ENCODE results near the gene TMPRSS12. TPM values are rescaled to one million over a fixed set of nuclear protein-coding genes. Genes with fewer than 3 reads are reported as not detected.

Gene TMPRSS12
- total RNA-seq, 1 experiment from 2014 or later = not detected

DNA sequence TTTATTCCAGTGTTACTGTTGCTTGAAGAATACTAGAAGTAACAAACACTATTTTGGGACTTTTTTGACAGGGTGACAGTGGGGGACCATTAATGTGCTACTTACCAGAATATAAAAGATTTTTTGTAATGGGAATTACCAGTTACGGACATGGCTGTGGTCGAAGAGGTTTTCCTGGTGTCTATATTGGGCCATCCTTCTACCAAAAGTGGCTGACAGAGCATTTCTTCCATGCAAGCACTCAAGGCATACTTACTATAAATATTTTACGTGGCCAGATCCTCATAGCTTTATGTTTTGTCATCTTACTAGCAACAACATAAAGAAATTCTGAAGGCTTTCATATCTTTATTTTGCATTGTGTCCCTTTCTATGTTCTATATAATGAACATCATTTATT is 44.5 kb downstream of the TMPRSS12 start:
- in situ Hi-C loops (cut with HindIII; ENCODE audit: low pct_unique_long_range_greater_than_20kb, low sequenced_read_pairs) = no loop called here
- intact Hi-C loops (cut with micrococcal nuclease; ENCODE audit: unreplicated experiment) = no loop called here
- no TSS peak for BruUV-seq (replicated peaks)
- Histone ChIP-seq H3K4me1 (ENCODE audit: control insufficient read depth, insufficient read depth, low read length) (no peaks in the 10 kb centered on the region), H3K36me3 (ENCODE audit: control insufficient read depth, insufficient read depth, low read length) (no peaks in the 10 kb centered on the region), H3K27me3 (ENCODE audit: control insufficient read depth, insufficient read depth, low read length) (no peaks in the 10 kb centered on the region), H3K27ac (ENCODE audit: low read length) (no peak overlapping the region), H3K9me3 (ENCODE audit: control insufficient read depth, insufficient read depth, low read depth, low read length) (no peaks in the 10 kb centered on the region), H3K4me3 (ENCODE audit: low read depth in 2 of 2, low read length in 2 of 2) (no peak overlapping the region)
- ChIA-PET CTCF (no interaction called here), POLR2A (no interaction called here)
- DNase-seq (ENCODE audit: low read depth, low spot score) (no peak), ATAC-seq (no peak)
- TF ChIP-seq SIN3A (IDR thresholded peaks at IDR 0.05; ENCODE audit: borderline replicate concordance, insufficient read depth, low read depth, low read length) (no peak), POLR2AphosphoS5 (IDR thresholded peaks at IDR 0.05; ENCODE audit: low read depth, low read length) (no peak), TCF7L2 (IDR thresholded peaks at IDR 0.05; ENCODE audit: low read depth, low read length) (no peak)
- TF ChIP-seq, protein P1, sequence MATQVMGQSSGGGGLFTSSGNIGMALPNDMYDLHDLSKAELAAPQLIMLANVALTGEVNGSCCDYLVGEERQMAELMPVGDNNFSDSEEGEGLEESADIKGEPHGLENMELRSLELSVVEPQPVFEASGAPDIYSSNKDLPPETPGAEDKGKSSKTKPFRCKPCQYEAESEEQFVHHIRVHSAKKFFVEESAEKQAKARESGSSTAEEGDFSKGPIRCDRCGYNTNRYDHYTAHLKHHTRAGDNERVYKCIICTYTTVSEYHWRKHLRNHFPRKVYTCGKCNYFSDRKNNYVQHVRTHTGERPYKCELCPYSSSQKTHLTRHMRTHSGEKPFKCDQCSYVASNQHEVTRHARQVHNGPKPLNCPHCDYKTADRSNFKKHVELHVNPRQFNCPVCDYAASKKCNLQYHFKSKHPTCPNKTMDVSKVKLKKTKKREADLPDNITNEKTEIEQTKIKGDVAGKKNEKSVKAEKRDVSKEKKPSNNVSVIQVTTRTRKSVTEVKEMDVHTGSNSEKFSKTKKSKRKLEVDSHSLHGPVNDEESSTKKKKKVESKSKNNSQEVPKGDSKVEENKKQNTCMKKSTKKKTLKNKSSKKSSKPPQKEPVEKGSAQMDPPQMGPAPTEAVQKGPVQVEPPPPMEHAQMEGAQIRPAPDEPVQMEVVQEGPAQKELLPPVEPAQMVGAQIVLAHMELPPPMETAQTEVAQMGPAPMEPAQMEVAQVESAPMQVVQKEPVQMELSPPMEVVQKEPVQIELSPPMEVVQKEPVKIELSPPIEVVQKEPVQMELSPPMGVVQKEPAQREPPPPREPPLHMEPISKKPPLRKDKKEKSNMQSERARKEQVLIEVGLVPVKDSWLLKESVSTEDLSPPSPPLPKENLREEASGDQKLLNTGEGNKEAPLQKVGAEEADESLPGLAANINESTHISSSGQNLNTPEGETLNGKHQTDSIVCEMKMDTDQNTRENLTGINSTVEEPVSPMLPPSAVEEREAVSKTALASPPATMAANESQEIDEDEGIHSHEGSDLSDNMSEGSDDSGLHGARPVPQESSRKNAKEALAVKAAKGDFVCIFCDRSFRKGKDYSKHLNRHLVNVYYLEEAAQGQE (IDR thresholded peaks at IDR 0.05; ENCODE audit: insufficient read depth in 1 of 2, low read depth in 2 of 2, low read length in 1 of 2) = no peak
- TF ChIP-seq, protein P2, sequence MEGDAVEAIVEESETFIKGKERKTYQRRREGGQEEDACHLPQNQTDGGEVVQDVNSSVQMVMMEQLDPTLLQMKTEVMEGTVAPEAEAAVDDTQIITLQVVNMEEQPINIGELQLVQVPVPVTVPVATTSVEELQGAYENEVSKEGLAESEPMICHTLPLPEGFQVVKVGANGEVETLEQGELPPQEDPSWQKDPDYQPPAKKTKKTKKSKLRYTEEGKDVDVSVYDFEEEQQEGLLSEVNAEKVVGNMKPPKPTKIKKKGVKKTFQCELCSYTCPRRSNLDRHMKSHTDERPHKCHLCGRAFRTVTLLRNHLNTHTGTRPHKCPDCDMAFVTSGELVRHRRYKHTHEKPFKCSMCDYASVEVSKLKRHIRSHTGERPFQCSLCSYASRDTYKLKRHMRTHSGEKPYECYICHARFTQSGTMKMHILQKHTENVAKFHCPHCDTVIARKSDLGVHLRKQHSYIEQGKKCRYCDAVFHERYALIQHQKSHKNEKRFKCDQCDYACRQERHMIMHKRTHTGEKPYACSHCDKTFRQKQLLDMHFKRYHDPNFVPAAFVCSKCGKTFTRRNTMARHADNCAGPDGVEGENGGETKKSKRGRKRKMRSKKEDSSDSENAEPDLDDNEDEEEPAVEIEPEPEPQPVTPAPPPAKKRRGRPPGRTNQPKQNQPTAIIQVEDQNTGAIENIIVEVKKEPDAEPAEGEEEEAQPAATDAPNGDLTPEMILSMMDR (IDR thresholded peaks at IDR 0.05) = no peak

DNA sequence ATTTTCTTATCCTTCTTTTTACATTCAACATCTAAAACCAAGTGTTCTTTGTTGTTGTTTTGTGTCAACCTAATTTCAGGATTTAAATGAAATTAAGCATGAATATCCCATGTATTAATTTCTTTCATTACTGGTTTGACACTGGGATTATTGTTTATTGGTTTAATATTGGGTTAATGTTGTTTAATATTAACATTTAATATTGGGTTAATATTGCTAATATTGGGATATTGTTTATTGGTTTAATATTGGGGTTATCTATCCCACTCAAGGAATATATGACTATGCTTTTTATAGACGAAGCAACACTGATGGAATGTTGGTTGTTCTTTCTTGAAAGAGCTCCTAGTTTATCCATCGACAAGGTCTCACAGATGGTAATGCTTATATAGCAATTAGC is 45.9 kb downstream of the TMPRSS12 start:
- CTCF ChIA-PET = interaction anchor here (0.6 kb wide), 1 partner anchor 207 kb away, joined by 3 read pairs; no protein-coding TSS in a partner anchor
- DNase-seq (ENCODE audit: low read depth, low spot score) (no peak), ATAC-seq (no peak)
- H3K9me3 ChIP-seq (ENCODE audit: control insufficient read depth, insufficient read depth, low read depth, low read length) = no peaks in the 10 kb centered on the region
- no peak overlapping the region for H3K4me3 ChIP-seq (ENCODE audit: low read depth in 2 of 2, low read length in 2 of 2)
- POLR2A ChIA-PET = interaction anchor here (0.5 kb wide), 1 partner anchor 12 kb away, joined by 3 read pairs; no protein-coding TSS in a partner anchor
- TF ChIP-seq, protein P1 (IDR thresholded peaks at IDR 0.05; ENCODE audit: insufficient read depth in 1 of 2, low read depth in 2 of 2, low read length in 1 of 2) = no peak
- TF ChIP-seq TCF7L2 (IDR thresholded peaks at IDR 0.05; ENCODE audit: low read depth, low read length) (no peak), SIN3A (IDR thresholded peaks at IDR 0.05; ENCODE audit: borderline replicate concordance, insufficient read depth, low read depth, low read length) (no peak), POLR2AphosphoS5 (IDR thresholded peaks at IDR 0.05; ENCODE audit: low read depth, low read length) (no peak)
- no peak overlapping the region for H3K27ac ChIP-seq (ENCODE audit: low read length)
- in situ Hi-C loops (cut with HindIII; ENCODE audit: low pct_unique_long_range_greater_than_20kb, low sequenced_read_pairs) = no loop called here
- no peaks in the 10 kb centered on the region for H3K27me3 ChIP-seq (ENCODE audit: control insufficient read depth, insufficient read depth, low read length)
- no peaks in the 10 kb centered on the region for H3K4me1 ChIP-seq (ENCODE audit: control insufficient read depth, insufficient read depth, low read length)
- H3K36me3 ChIP-seq (ENCODE audit: control insufficient read depth, insufficient read depth, low read length) = no peaks in the 10 kb centered on the region
- no TSS peak for BruUV-seq (replicated peaks)
- intact Hi-C loops (cut with micrococcal nuclease; ENCODE audit: unreplicated experiment) = no loop called here
